DND-41 (cell line): Measurements from ENCODE around the gene PTER.

ENCODE experiments used
- CTCF ChIP-seq: IDR thresholded peaks from 2 replicates; pipeline ENCODE4 v1.5.1; 2012; ENCODE audit warnings: borderline replicate concordance, low read length, moderate library complexity, mild to moderate bottlenecking; ENCODE audit not compliant: poor library complexity, severe bottlenecking; ENCODE audit errors: extremely low read depth
- EZH2 ChIP-seq: IDR thresholded peaks from 3 replicates; pipeline ENCODE4 v1.6.1; 2012; ENCODE audit warnings: borderline replicate concordance, low read depth, mild to moderate bottlenecking, moderate library complexity, low read length, inconsistent platforms; ENCODE audit not compliant: severe bottlenecking

- no peak for TF ChIP-seq CTCF
- TF ChIP-seq EZH2: no peak
Observed at GRCh38 chr10:16497911-16498310, 61.1 kb downstream of the PTER start.
